K562 (cell line): ENCODE measurements around the gene GRIPAP1. TPM values are rescaled to one million over a fixed set of nuclear protein-coding genes. Genes with fewer than 3 reads are reported as not detected.

Experiments
- ARID2 ChIP-seq: fragments of 450-650 bp; IDR thresholded peaks from 2 replicates; pipeline ENCODE4 v1.6.1; 2017; ENCODE audit warnings: antibody characterized with exemption, mild to moderate bottlenecking
- BRD4 ChIP-seq: fragments of 200-600 bp; sonication (generic); IDR thresholded peaks from 2 replicates; pipeline ENCODE4 v1.6.1; 2017; ENCODE audit warnings: inconsistent platforms
- CAMTA2 ChIP-seq: fragments of 250-450 bp; sonication (Bioruptor Pico); conservative IDR thresholded peaks from 2 replicates; pipeline ENCODE4 v1.5.1; 2022
- FIP1L1 ChIP-seq: fragments of 200-400 bp; formaldehyde crosslinking; IDR thresholded peaks from 2 replicates; pipeline ENCODE4 v1.6.1; 2018; ENCODE audit warnings: mild to moderate bottlenecking, low read depth, low read length; ENCODE audit not compliant: poor library complexity, severe bottlenecking
- FOXK1 ChIP-seq: sonication (generic); formaldehyde crosslinking; IDR thresholded peaks from 2 replicates; pipeline ENCODE4 v1.8.0; 2022; ENCODE audit warnings: missing genetic modification reagents, mild to moderate bottlenecking, borderline replicate concordance
- MTF1 ChIP-seq: fragments of 250-450 bp; sonication (Bioruptor Pico); IDR thresholded peaks from 2 replicates; pipeline ENCODE4 v1.9.0; 2021; ENCODE audit warnings: moderate library complexity, mild to moderate bottlenecking, inconsistent platforms, borderline replicate concordance
- NFE2 ChIP-seq: IDR thresholded peaks from 2 replicates; pipeline ENCODE4 v1.6.1; 2014; ENCODE audit warnings: antibody characterized with exemption, low read depth
- PHF8 ChIP-seq: fragments of 200-600 bp; sonication (generic); IDR thresholded peaks from 2 replicates; pipeline ENCODE4 v1.6.1; 2012; ENCODE audit warnings: mixed run types, mild to moderate bottlenecking, inconsistent platforms, low read length, moderate library complexity, borderline replicate concordance
- POLR2AphosphoS5 ChIP-seq: IDR thresholded peaks from 2 replicates; pipeline ENCODE4 v1.6.1; 2011; ENCODE audit warnings: mild to moderate bottlenecking, low read depth, low read length, moderate library complexity; ENCODE audit not compliant: control insufficient read depth, insufficient read depth
- PTTG1 ChIP-seq: fragments of 450-650 bp; IDR thresholded peaks from 2 replicates; pipeline ENCODE4 v1.6.1; 2016; ENCODE audit warnings: low read depth, mild to moderate bottlenecking, missing genetic modification characterization, missing compliant biosample characterization
- RBM22 ChIP-seq: fragments of 200-400 bp; formaldehyde crosslinking; IDR thresholded peaks from 2 replicates; pipeline ENCODE4 v1.6.1; 2018; ENCODE audit warnings: low read length, low read depth; ENCODE audit not compliant: poor library complexity, severe bottlenecking
- SLC30A9 ChIP-seq: fragments of 250-450 bp; sonication (Bioruptor Pico); IDR thresholded peaks from 2 replicates; pipeline ENCODE4 v1.8.0; 2022; ENCODE audit warnings: mild to moderate bottlenecking, moderate library complexity
- STAT5A ChIP-seq: IDR thresholded peaks from 2 replicates; pipeline ENCODE4 v1.6.1; 2012; ENCODE audit warnings: low read length, inconsistent platforms, borderline replicate concordance
- TBL1XR1 ChIP-seq, 2 experiments: IDR thresholded peaks; 2 replicates each; pipeline ENCODE4 v1.6.1; 2012; ENCODE audit warnings: improper control_type of control experiment in 2 of 2, low read length in 2 of 2, mild to moderate bottlenecking in 1 of 2
- TEAD1 ChIP-seq, 2 experiments: fragments of 450-650 bp in 1 of 2; sonication (generic) in 1 of 2; formaldehyde crosslinking; IDR thresholded peaks; 2 replicates each; pipeline versions ENCODE4 v1.4.0 to v1.8.0; 2020 to 2022; ENCODE audit warnings: mild to moderate bottlenecking in 2 of 2, missing genetic modification reagents in 1 of 2
- U2AF1 ChIP-seq: fragments of 200-400 bp; formaldehyde crosslinking; optimal IDR thresholded peaks from 2 replicates; pipeline ENCODE3; 2017; ENCODE audit warnings: mild to moderate bottlenecking, low read depth, low read length, moderate library complexity
- ZNF263 ChIP-seq: sonication (generic); formaldehyde crosslinking; IDR thresholded peaks from 2 replicates; pipeline ENCODE4 v1.8.0; 2022; ENCODE audit warnings: mild to moderate bottlenecking, missing genetic modification reagents, borderline replicate concordance
- ZNF764 ChIP-seq: fragments of 250-450 bp; sonication (Bioruptor Pico); IDR thresholded peaks from 2 replicates; pipeline ENCODE4 v1.4.0; 2020; ENCODE audit warnings: low read depth, mild to moderate bottlenecking, moderate library complexity
- polyA plus RNA-seq, 8 experiments: library from polyadenylated mRNA; depleted of rRNA in 4 of 8; stranded (reverse) in 5 of 8; unstranded in 3 of 8; fragments of >200 nt; fragmentation: Nextera tagmentation in 2 of 8; fragmentation: Illumina TruSeq in 1 of 8; extraction: Ambion mirVana in 2 of 8; extraction: Trizol in 1 of 8; gene quantifications; 2 replicates each; pipeline versions ENCODE4 v1.2.1 to v1.2.3, GENCODE V29; 2011 to 2014; ENCODE audit warnings: inconsistent platforms in 1 of 8, missing spikeins in 1 of 8
- total RNA-seq, 7 experiments: library from RNA; depleted of rRNA in 6 of 7; stranded (reverse); fragments of >200 nt in 6 of 7; fragmentation: Illumina TruSeq in 2 of 7; extraction: Trizol in 2 of 7; gene quantifications; 2 replicates each; pipeline versions ENCODE4 v1.2.1 to v1.2.3, GENCODE V29; 2011 to 2021; ENCODE audit warnings: low replicate concordance in 1 of 7
- TF ChIP-seq, protein P1 (sequence below): fragments of 250-450 bp; sonication (Bioruptor Pico); IDR thresholded peaks from 2 replicates; pipeline ENCODE4 v1.8.0; 2022; ENCODE audit warnings: inconsistent platforms, mild to moderate bottlenecking, moderate library complexity, borderline replicate concordance
- TF ChIP-seq, protein P2 (sequence below): fragments of 450-650 bp; formaldehyde crosslinking; IDR thresholded peaks from 2 replicates; pipeline ENCODE4 v1.4.0; 2020; ENCODE audit warnings: mild to moderate bottlenecking, moderate library complexity
- TF ChIP-seq, protein P3 (sequence below): IDR thresholded peaks from 2 replicates; pipeline ENCODE4 v1.6.1; 2011; ENCODE audit not compliant: insufficient read length; ENCODE audit errors: extremely low read depth
- TF ChIP-seq, protein P4 (sequence below): fragments of 450-650 bp; formaldehyde crosslinking; IDR thresholded peaks from 2 replicates; pipeline ENCODE4 v1.4.0; 2022; ENCODE audit warnings: mild to moderate bottlenecking, moderate library complexity
- TF ChIP-seq, protein P5 (sequence below): fragments of 250-450 bp; sonication (Bioruptor Pico); IDR thresholded peaks from 2 replicates; pipeline ENCODE4 v1.8.0; 2022; ENCODE audit warnings: moderate library complexity, mild to moderate bottlenecking, inconsistent platforms
- TF ChIP-seq, protein P6 (sequence below): sonication (generic); formaldehyde crosslinking; IDR thresholded peaks from 2 replicates; pipeline ENCODE4 v1.9.0; 2022; ENCODE audit warnings: mild to moderate bottlenecking, missing genetic modification reagents

Gene GRIPAP1
- total and polyA plus RNA-seq, 9 of the 15 experiments (the other 6 are each of a cell fraction or from before 2014, with no cell fraction given), result 4.1 to 41.6 (median 24.0) TPM

DNA sequence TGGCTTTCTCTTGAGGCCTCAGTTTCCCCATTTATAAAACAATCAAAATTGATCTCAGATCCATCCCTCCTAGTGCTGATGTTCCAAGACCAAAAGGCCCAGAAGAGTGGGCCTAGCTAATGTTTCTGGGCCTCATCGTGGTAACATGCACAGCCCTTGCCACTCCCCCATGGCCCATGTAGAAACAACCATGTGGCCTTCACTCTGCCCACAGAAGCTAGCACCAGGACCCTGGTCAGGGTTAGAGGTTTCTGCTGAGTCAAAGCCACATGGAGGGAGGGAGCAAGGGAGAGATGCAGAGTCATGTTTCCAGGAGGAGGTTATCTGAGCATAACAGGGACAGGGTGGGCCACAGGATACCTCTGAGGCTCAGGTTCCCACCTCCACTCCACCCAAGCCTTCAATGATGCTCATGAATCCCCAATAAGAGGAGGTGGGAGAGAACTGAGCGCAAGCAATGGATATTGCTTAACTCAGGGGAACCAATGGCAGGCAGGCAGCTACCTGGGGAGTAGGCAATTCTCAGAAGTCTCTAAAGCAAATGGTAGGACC lies 61.6 kb downstream of the GRIPAP1 start (continued):
- TF ChIP-seq NFE2 (peak; percentile 98), MTF1 (CRISPR knock-in tag) (no peak), TEAD1 (CRISPR knock-in tag; IDR thresholded peaks at IDR 0.05) (peak in 1 of 2 experiments; percentile 80; a peak in 2 of 4 replicates), POLR2AphosphoS5 (peak; percentile 71; the same call in 1 of the 2 replicates), PTTG1 (no peak), RBM22 (no peak), U2AF1 (no peak), PHF8 (no peak), FOXK1 (CRISPR knock-in tag) (no peak), FIP1L1 (no peak), SLC30A9 (CRISPR knock-in tag) (no peak), TBL1XR1 (IDR thresholded peaks at IDR 0.05; ENCODE audit: low read length in 2 of 2) (peak; percentile 37 to 52; a peak in 2 of 4 replicates), CAMTA2 (CRISPR knock-in tag) (peak; percentile 83; the same call in 1 of the 2 replicates), ZNF263 (CRISPR knock-in tag) (no peak), STAT5A (peak; percentile 96), ZNF764 (CRISPR knock-in tag) (no peak), ARID2 (no peak), BRD4 (no peak)
- TF ChIP-seq, protein P1, sequence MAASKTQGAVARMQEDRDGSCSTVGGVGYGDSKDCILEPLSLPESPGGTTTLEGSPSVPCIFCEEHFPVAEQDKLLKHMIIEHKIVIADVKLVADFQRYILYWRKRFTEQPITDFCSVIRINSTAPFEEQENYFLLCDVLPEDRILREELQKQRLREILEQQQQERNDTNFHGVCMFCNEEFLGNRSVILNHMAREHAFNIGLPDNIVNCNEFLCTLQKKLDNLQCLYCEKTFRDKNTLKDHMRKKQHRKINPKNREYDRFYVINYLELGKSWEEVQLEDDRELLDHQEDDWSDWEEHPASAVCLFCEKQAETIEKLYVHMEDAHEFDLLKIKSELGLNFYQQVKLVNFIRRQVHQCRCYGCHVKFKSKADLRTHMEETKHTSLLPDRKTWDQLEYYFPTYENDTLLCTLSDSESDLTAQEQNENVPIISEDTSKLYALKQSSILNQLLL, result no peak
- TF ChIP-seq, protein P2, sequence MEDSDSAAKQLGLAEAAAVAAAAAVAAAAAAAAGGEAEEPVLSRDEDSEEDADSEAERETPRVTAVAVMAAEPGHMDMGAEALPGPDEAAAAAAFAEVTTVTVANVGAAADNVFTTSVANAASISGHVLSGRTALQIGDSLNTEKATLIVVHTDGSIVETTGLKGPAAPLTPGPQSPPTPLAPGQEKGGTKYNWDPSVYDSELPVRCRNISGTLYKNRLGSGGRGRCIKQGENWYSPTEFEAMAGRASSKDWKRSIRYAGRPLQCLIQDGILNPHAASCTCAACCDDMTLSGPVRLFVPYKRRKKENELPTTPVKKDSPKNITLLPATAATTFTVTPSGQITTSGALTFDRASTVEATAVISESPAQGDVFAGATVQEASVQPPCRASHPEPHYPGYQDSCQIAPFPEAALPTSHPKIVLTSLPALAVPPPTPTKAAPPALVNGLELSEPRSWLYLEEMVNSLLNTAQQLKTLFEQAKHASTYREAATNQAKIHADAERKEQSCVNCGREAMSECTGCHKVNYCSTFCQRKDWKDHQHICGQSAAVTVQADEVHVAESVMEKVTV (CRISPR knock-in tag), result no peak
- TF ChIP-seq, protein P3, sequence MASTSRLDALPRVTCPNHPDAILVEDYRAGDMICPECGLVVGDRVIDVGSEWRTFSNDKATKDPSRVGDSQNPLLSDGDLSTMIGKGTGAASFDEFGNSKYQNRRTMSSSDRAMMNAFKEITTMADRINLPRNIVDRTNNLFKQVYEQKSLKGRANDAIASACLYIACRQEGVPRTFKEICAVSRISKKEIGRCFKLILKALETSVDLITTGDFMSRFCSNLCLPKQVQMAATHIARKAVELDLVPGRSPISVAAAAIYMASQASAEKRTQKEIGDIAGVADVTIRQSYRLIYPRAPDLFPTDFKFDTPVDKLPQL, result no peak
- TF ChIP-seq, protein P4, sequence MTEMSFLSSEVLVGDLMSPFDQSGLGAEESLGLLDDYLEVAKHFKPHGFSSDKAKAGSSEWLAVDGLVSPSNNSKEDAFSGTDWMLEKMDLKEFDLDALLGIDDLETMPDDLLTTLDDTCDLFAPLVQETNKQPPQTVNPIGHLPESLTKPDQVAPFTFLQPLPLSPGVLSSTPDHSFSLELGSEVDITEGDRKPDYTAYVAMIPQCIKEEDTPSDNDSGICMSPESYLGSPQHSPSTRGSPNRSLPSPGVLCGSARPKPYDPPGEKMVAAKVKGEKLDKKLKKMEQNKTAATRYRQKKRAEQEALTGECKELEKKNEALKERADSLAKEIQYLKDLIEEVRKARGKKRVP (CRISPR knock-in tag), result no peak
- TF ChIP-seq, protein P5, sequence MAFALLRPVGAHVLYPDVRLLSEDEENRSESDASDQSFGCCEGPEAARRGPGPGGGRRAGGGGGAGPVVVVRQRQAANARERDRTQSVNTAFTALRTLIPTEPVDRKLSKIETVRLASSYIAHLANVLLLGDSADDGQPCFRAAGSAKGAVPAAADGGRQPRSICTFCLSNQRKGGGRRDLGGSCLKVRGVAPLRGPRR (CRISPR knock-in tag), result no peak
- TF ChIP-seq, protein P6, sequence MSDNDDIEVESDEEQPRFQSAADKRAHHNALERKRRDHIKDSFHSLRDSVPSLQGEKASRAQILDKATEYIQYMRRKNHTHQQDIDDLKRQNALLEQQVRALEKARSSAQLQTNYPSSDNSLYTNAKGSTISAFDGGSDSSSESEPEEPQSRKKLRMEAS (CRISPR knock-in tag), result peak; percentile 77
